HG03575 (cell line): Measurements from ENCODE around the gene APBA1.

ENCODE experiments used
- ATAC-seq: cut with Tn5 transposase; IDR thresholded peaks from one replicate; pipeline ENCODE4 v1.9.1; 2021; ENCODE audit not compliant: unreplicated experiment, insufficient number of reproducible peaks, low FRiP score; ENCODE audit errors: extremely low read depth

Gene APBA1

DNA sequence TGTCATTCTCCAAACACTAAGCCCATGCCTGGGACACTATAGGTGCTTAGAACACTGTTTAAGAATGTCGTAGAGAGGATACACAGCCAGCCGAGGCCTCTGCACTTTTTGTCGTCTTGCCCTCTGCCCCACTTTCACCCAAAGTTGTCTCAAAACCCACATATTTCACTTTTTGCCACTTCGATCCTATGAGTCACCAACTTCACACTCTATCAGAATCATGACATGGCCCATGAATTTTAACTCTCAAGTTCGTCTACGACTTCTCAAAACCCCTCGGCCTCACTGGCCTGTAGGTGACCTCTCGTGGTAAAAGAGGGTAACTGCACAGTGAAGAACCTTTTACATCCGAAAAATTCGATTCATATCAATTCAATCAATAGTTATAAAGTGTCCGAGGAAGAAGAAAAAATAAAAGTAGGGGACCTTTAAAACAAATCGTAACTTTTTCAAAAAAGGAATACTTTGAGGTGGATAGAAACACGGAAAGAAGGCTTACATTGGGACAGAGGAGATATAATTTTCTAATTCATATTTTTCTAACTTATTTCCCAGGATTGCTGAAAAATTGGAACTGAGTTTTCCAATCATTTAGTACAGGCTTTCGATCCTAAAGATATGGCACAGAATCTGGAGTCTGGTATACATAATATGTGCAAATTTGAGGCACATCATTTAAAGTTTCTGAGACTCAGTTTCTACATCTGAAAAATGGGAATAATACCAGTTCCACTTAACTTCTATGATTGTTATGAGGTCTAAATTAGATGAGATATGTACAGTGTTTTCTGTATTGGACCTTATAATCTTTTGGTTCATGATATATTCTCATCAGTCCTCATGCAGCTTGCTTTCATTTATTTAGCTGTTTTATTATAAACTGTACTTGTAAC is 122.6 kb downstream of the APBA1 start:
- no peak for ATAC-seq

DNA sequence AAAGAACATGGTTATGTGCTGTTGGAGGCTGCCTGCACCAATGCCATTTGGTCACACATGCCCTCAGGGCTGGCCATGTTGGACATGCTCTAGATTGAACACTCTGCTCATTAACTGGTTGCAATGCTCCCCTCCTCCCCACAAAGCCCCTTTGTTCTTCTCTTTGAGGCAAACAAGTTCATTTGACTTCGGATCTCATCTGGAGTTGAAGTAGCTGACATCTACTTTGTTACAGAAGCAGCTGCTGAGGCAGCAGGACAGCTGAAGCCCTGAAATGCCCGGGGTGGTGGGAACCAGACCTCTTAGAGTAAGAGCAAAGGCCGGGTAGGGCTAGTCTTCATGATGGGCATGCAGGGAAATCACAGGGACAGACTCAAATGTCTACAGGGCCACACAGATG is 123.5 kb downstream of the APBA1 start:
- ATAC-seq, result no peak

DNA sequence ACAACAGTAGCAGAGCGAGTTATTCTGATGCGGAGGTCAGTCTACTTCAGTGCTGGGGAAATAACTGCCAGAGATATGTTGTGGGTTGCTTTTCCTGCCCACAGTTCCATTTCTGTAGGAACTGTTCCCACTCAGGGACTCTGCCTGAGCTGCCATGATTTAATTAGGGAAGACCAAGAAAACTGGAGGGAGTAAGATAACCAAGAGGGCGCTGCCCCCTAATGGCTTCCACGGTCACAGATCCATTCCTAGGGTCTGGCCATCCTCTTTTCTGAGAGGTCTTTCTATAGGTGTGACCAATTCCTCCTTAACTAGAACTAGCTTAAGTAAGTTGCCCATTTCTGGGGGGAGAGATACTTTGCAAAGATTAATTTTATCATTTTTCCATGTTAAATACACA is 125.9 kb downstream of the APBA1 start:
- no peak for ATAC-seq

DNA sequence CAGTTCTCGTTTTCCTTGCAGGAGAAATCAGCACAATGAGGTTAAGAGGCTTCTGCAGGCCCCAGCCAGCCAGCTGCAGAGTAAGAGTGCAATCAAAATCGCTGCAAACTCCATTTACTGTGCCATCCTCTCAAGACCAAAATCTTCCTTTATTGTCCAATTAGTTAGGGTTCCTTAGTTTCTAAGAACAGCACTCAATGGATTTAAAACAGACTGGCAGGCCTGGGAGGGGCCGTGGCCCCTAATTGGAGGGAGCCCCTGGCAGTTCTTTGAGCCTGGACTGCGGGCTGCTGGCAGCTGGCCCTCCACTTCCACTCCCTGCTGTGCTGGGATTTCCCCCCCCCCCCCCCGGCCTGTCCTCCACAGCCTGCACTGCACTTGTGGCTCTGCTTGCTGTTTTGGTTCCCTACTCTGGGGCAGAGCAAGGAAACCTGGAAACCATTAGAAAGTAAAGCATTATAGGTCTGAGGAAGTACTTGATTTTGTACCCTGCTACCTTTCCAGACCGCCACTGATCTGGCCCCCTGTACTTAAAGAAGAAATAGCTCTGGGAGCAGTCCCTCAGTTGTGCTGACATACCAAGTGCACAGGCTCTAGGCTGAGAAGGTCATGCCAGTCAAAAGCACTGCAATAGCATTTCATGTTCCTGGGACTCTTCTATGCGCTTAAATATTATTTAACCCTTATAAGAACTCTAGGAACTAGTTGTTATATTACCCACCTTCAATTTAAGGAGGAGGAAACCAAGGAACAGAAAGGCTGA is 129.0 kb downstream of the APBA1 start:
- ATAC-seq, result no peak

DNA sequence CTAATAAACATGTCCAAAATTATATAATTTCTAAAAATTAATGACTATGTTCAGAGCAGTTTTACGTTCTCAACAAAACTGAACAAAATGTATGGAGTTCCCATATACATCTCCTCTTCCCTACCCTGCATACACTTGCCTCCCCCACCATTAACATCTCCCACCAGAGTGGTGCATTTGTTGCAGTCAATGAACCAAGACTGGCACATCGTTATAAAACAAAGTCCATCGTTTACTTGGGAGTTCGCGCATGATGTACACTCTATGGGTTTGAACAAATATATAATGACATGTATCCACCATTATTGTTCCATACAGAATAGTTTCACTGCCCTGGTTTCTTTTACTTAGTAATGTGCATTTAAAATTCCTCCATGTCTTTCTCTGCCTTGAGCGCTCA is 130.1 kb downstream of the APBA1 start:
- no peak for ATAC-seq

DNA sequence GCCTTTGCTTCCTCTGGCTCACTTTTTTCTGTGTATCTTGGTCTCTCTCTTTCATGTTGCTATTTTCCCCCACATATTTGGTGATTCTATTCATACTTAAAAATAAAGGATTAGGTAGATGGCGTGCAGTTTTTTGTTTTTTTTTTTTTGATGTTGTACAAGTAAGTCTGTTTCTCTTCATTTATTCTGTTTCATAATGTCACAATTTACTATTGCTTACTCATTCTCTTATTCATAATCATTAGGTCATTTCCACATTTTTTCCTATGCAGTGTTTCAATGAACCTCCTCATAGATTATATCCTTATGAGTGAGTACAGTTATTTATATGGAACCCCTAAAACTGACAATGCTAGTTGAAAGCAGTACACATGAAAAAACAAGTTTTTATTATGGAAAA is 136.3 kb downstream of the APBA1 start:
- no peak for ATAC-seq

DNA sequence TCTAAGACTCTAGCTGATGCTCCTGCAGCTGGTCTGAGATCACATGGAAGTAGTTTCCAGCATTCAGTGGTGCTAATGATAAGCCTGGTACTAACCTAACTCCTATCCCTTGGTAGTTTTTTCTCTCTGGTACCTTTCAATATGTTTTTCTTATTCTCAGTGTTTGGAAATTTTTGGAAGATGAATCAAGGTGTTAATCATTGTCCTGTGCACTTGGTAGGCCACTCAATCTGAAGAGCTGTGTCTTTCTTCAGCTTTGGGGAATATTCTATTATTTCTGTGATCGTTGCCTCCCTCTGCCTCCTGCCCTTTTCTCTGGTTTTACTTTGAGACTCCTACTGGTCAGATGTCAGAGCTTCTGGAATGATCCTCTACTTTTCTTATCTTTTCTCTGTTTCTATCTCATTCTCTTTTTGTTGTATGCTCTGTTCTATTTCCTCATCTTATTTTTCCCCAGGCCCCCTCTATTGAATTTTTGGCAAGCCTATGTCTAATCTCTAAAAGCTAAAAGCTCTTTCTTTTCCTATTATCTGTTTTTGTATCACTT is 136.8 kb downstream of the APBA1 start:
- ATAC-seq, result no peak

DNA sequence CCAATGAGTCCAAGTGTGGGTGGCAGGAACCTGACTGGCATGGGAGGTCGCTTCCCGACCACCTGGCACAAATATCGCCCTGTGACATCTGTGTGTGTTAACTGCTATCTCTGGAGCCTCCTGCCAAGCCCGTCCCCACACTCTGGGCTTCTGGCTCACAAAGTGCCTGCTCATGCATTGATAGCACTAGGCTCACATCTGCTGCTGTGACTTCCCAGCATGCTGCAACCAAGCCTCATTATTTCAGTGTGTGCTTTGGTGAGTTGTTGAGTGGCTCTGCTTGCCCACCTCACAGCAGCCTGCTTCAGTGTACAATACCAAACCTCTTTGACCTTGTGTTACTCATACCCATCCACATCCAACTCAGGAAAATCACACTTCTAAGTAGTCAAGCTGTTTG is 139.8 kb downstream of the APBA1 start:
- ATAC-seq, result no peak

DNA sequence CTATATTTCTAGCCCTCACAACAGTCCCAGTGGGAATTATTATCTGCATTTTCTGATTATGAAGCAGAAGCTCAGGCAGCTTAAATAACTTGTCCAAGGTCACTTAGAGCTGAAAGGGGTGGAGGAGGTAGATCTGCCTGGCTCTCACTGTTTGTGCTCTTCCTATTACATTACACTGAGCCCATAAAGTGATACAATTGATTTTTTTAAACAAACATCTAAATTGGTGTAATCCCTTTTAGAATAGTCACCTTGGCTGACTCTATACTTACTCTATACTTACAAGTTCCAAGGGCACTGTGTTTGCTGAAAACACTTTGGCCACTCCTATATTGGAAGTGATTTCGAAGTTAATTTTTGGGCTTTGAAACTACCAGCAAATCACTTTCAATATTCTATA is 144.7 kb downstream of the APBA1 start:
- ATAC-seq, result no peak

DNA sequence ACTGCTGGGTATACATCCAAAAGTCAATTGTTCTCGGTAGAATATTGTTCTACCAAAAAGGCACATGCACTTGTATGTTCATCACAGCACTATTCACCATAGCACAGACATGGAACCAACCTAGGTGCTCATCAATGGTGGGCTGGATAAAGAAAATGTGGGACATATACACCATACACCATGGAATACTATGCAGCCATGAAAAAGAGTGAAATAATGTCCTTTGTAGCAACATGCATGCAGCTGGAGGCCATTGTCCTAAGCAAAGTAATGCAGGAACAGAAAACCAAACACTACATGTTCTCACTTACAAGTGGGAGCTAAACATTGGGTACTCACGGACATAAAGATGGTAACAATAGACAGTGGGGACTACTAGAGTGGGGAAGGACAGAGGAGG is 145.5 kb downstream of the APBA1 start:
- ATAC-seq, result no peak

DNA sequence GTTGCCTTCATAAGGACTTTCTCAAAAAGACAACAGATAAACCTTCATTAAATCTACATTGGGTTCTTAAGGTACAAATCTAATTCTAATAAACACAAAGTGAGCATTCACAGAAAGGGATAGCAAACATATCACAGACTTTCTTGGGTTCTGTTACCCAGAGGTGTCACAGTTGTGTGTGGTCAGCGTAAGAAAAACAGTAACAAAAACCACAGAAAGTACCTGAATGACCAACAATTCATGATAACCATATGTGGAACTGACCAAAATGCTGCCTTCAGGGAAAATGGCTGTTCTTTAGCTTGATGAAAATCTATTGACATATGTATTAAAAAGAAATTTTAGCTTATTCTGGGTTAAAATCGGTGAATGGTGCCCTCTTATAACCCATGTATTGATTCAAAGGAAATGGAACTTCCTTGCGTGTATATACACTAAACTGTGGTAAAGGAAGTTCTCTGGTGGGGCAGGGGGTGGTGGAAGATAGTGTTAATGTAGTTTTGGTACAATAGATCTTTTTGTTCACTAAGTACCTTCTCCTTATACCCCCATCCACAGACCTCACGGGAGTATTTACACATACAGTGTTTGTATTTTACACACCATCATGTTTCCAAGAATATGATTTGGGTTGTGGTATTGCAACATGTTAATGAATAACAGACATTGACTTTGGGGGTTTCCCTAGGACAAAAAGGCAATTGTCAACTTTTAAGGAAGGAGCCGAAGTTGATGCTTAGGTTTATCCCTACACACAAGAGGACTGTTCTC is 152.5 kb downstream of the APBA1 start:
- ATAC-seq, result no peak

DNA sequence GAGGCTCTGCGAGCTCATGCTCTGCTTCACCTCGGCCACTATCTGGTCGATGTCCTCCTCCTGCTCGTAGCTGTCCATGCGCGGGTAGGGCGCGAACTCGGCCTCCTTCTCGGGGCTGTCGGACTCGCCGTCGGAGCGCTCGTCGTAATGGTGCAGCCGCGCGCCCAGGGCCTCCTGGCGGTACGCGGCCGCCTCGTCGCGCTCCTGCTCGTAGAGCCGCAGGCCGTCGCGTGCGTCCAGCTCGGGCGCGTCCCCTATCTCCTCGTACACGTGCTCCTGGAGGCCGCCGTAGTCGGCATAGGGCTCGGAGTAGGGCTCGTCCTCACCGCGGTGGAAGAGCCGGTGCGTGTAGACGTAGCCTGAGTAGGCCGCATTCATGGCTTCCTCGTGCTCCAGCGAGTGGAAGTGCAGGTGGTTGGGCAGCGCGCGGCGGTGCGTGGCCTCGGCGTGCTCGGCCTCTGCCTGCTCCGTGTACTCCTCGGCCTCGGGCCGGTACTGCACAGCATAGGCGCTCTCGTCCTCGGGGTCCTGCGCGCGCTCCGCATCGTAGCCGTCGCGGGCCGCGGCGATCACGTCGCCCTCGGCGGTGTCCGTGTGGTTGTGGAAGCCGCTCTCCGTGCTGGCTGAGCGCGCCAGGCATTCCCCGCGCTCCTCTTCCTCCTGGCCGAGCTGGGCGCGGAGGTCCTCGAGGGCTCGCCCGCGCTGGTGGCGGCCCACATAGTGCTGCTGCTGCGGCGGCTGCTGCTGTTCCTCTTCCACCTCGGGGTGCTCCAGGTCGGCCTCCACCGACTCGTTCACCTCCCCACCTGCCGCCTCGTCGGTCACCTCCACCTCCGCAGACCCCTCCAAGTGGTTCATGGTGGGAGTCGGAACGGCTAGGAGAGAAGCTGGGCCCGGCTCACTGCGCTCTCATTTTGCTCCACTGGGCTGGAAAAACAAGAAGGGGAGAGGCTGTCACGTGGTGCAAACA is 155.5 kb downstream of the APBA1 start:
- no peak for ATAC-seq

DNA sequence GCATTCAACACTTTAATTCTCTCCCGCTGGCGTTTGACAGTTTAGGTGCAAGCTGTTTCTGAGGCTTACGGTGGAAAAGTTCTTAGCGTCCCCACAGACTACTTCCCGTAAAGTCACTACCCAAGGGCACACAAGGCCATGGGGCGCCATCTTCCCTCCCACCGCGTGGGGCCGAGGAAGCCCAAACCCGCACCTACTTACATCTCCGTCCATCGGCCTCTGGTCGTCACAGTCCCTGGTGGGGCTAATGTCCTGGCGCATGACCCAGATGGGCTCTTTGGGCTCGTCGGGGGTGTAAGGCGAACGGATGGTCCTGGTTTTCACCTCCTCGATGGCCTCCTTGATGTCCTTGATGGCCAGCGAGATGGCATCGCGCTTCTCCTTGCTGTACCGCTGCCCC is 156.4 kb downstream of the APBA1 start:
- ATAC-seq, result no peak

DNA sequence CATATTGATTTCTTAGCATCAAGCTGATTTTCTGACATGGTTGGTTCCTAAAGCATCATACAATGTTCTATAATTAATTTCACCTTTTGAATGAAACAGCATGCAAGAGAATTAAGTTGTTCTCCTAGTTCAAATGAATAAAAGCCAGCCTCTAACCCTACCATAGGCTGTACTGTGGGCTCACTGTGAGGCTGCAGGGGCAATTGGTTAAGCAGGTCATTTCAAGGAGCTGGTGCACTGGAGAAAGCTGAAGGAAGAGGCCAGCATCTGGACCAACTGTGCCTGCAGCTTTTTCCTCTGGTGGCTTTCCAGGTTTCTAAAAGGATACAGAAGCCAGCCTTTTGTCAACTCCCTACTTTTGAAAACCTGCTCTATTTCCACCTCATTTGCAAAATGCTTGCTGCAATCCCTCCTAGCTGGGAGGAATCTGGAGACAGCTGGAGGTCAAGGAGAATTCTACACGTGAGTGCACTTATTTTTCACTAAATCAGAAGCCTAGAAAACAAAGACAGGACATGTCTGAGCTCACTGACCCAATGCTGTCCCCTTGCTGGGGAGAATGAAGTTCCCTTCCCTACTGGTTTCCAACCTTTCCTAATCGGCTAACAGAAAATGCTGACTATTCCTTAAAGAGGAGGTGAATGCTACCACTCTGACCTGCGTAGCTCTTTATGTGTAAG is 158.9 kb downstream of the APBA1 start:
- ATAC-seq, result no peak

DNA sequence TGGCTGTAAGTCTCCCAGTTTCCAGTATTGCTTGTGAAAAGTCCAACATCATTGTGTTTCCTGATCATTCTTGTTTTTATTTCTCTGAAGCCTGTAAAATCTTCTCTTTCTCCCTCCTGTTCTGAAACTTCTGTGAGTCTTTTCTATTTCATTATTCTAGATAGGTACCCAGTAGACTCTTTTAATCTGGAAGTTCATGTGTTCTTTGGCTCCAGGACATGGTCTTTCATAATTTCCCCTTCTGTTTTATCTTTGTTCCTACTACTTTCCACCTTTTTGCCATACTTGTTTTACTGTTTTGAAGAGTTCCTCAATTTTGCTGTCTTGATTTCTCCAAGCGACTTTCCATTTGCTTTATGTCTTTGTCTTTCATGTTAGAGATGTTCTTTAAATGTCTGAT is 168.1 kb downstream of the APBA1 start:
- ATAC-seq, result no peak

DNA sequence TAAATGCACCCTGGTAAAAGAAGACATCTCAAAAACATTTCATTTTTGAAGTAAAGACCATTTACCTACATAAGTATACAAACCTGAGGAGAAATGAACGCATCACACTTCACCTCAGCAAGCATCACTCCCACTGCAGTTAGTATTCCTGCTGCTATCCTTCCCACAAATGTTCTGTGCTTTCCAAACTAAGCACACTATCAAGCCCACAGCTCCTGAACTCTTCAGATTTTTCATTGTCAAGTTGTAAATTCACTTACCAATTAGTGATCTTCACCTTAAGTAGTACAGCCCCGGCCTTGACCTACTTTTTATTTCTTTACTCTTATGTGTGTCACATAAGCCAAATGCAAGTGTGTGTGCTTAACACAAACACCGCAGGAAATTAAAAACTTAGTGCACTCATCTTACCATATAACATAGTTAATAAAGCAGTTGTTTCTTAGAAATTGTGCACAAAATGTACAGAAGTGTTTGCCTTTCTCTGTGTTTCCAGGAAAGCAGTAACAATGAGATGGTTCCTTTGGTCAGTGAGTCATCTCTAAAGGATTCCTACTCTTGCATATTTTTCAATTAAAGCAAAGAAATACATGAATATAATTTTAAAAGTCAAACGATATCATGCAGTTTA is 169.4 kb downstream of the APBA1 start:
- ATAC-seq, result no peak

DNA sequence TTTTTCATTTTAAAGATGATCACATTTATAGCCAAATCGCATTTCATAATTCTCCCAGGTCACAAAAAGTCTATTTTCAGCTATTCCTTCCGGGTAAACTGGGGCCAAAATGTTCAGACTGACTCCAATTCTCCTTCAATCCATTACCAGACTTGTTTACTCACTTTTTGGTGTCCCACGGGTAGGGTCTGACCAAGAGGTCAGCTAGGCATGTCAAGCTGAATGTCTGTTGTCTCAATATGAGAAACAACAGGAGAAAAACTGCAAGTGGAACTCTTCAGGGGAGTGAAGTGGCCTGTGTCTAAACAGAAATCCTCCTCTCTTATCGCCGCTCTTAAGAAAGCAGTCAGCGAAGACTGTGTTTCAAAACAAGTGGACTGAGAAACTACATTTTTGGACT is 171.3 kb downstream of the APBA1 start:
- no peak for ATAC-seq
